Amniotic stem cell (primary cell): ENCODE measurements around the gene SLC19A1.
"Not testable (repeated sequence)": the region's sequence is repeated elsewhere in the genome, so short reads cannot be mapped to it uniquely, and the experiment has no call there.

Source experiments
- DNase-seq: peaks from one replicate; lab custom pipeline; 2025; lab: John Stamatoyannopoulos, UW

Gene SLC19A1

GRCh38 chr21:45506241-45506817 is 35.9 kb downstream of the SLC19A1 start:
- DNase-seq, result no peak

GRCh38 chr21:45505416-45506021 is 36.7 kb downstream of the SLC19A1 start:
- DNase-seq, result no peak

GRCh38 chr21:45504516-45505415 is 37.5 kb downstream of the SLC19A1 start:
- no peak for DNase-seq

GRCh38 chr21:45504021-45504515 is 38.2 kb downstream of the SLC19A1 start:
- no peak for DNase-seq

- DNase-seq, result not testable (repeated sequence)
Observed at GRCh38 chr21:45503226-45503625, 39.0 kb downstream of the SLC19A1 start.

- DNase-seq, result no peak
Observed at GRCh38 chr21:45502600-45502999, 39.6 kb downstream of the SLC19A1 start.

GRCh38 chr21:45502006-45502345 is 40.3 kb downstream of the SLC19A1 start:
- DNase-seq, result no peak

- DNase-seq, result not testable (repeated sequence)
Observed at GRCh38 chr21:45501081-45502005, 40.9 kb downstream of the SLC19A1 start.

GRCh38 chr21:45499970-45500577 is 42.2 kb downstream of the SLC19A1 start:
- DNase-seq, result no peak

- DNase-seq, result no peak
Observed at GRCh38 chr21:45499201-45499750, 43.0 kb downstream of the SLC19A1 start.

GRCh38 chr21:45498646-45499000 is 43.6 kb downstream of the SLC19A1 start:
- DNase-seq, result no peak

- no peak for DNase-seq
Observed at GRCh38 chr21:45497846-45498645, 44.2 kb downstream of the SLC19A1 start.

- no peak for DNase-seq
Observed at GRCh38 chr21:45496968-45497845, 45.0 kb downstream of the SLC19A1 start.

GRCh38 chr21:45496151-45496967 is 45.9 kb downstream of the SLC19A1 start:
- DNase-seq, result no peak

- DNase-seq, result no peak
Observed at GRCh38 chr21:45494851-45495680, 47.2 kb downstream of the SLC19A1 start.

GRCh38 chr21:45494135-45494850 is 47.9 kb downstream of the SLC19A1 start:
- DNase-seq, result no peak
